GM12891 (cell line): ENCODE data around the gene OPRM1.

Experiments
- POLR2A ChIP-seq: IDR thresholded peaks from 2 replicates; pipeline ENCODE4 v1.6.1; 2011; ENCODE audit warnings: low read depth, low read length, control low read depth
- POLR2AphosphoS5 ChIP-seq: IDR thresholded peaks from 2 replicates; pipeline ENCODE4 v1.6.1; 2011; ENCODE audit warnings: low read depth, low read length, control low read depth
- SPI1 ChIP-seq: IDR thresholded peaks from 2 replicates; pipeline ENCODE4 v1.6.1; 2011; ENCODE audit warnings: low read depth, low read length, control low read depth
- TAF1 ChIP-seq: IDR thresholded peaks from 2 replicates; pipeline ENCODE4 v1.6.1; 2011; ENCODE audit warnings: low read depth, low read length, control low read depth

- no peak for TF ChIP-seq POLR2AphosphoS5
- no peak for TF ChIP-seq POLR2A
- no peak for TF ChIP-seq TAF1
- TF ChIP-seq SPI1: no peak
Measured at GRCh38 chr6:154125421-154125820, 86.4 kb downstream of the OPRM1 start.
